Ascending aorta (tissue), 2 donors: ENCODE data around the gene KDM6B. TPM values are rescaled to one million over a fixed set of nuclear protein-coding genes. Genes with fewer than 3 reads are reported as not detected.

ENCODE experiments used
- DNase-seq, 2 donors: peaks; one replicate each; pipeline ENCODE4 v3.0.0-alpha.2; 2019; ENCODE audit warnings: low spot score in 2 of 2
- H3K27ac ChIP-seq, 2 donors: fragments of 200-600 bp; sonication (generic); one replicate each; pipeline ENCODE4 v1.5.1; 2016 to 2017; ENCODE audit warnings: mild to moderate bottlenecking in 1 of 2
- H3K27me3 ChIP-seq: fragments of 200-600 bp; sonication (generic); one replicate; pipeline ENCODE4 v1.5.1; 2017
- H3K36me3 ChIP-seq, 2 donors: fragments of 200-600 bp; sonication (generic); one replicate each; pipeline ENCODE4 v1.5.1; 2016
- H3K4me1 ChIP-seq, 2 donors: fragments of 200-600 bp; sonication (generic); one replicate each; pipeline ENCODE4 v1.5.1; 2016 to 2017; ENCODE audit warnings: mild to moderate bottlenecking in 1 of 2
- H3K4me3 ChIP-seq, 2 donors: fragments of 200-600 bp; sonication (generic); one replicate each; pipeline ENCODE4 v1.5.1; 2016 to 2017; ENCODE audit warnings: mild to moderate bottlenecking in 1 of 2
- H3K9me3 ChIP-seq, 2 donors: fragments of 200-600 bp; sonication (generic); one replicate each; pipeline ENCODE4 v1.5.1; 2016
- CTCF ChIP-seq, 3 experiments: fragments of 200-600 bp in 2 of 3; fragments of 450-650 bp in 1 of 3; sonication (generic) in 2 of 3; IDR thresholded peaks; one replicate each; pipeline ENCODE4 v1.5.1; 2016 to 2019; ENCODE audit warnings: antibody characterized with exemption in 3 of 3, mild to moderate bottlenecking in 1 of 3, moderate library complexity in 1 of 3
- intact Hi-C: fragments of 100-400 bp; cut with DNase I; formaldehyde crosslinking; loops from one replicate; pipeline ENCODE4 v1.15.1; 2023
- total RNA-seq: library from RNA; depleted of rRNA; stranded (reverse); fragments of >200 nt; gene quantifications from one replicate; pipeline ENCODE4 v1.1.0, GENCODE V29; 2016

The KDM6B gene
- total RNA-seq, 1 donor from 2014 or later, result 20.0 TPM

GRCh38 chr17:7818026-7818425 lies 16.0 kb upstream of the KDM6B start:
- H3K36me3 ChIP-seq, result no peaks in the 10 kb centered on the region
- no peak overlapping the region for H3K4me3 ChIP-seq

GRCh38 chr17:7818746-7819645 lies 15.0 kb upstream of the KDM6B start:
- intact Hi-C loops, result no loop called here
- Histone ChIP-seq H3K4me1 (no peaks in the 10 kb centered on the region), H3K27ac (no peak overlapping the region), H3K9me3 (no peaks in the 10 kb centered on the region), H3K27me3 (no peaks in the 10 kb centered on the region), H3K36me3 (no peaks in the 10 kb centered on the region), H3K4me3 (no peak overlapping the region)
- DNase-seq, result no peak
- TF ChIP-seq CTCF (IDR thresholded peaks at IDR 0.05), result no peak

More at GRCh38 chr17:7818026-7818425, 16.0 kb upstream of the KDM6B start:
- H3K27me3 ChIP-seq, result no peaks in the 10 kb centered on the region
- no peaks in the 10 kb centered on the region for H3K4me1 ChIP-seq
- DNase-seq, result no peak
- no peaks in the 10 kb centered on the region for H3K9me3 ChIP-seq
- intact Hi-C loops, result no loop called here
- H3K27ac ChIP-seq, result no peak overlapping the region
- no peak for TF ChIP-seq CTCF (IDR thresholded peaks at IDR 0.05)

GRCh38 chr17:7820231-7820630 lies 13.8 kb upstream of the KDM6B start:
- H3K27me3 ChIP-seq, result no peaks in the 10 kb centered on the region
- no peak for DNase-seq
- H3K4me1 ChIP-seq, result peaks cover 0 to under 1% of the 10 kb centered on the region in 2 donors
- TF ChIP-seq CTCF (IDR thresholded peaks at IDR 0.05), result no peak
- no peaks in the 10 kb centered on the region for H3K36me3 ChIP-seq
- H3K27ac ChIP-seq, result no peak overlapping the region
- no peaks in the 10 kb centered on the region for H3K9me3 ChIP-seq
- intact Hi-C loops, result loop anchor here (10.0 kb wide), 1 partner anchor 235 kb away; no protein-coding TSS in a partner anchor
- H3K4me3 ChIP-seq, result no peak overlapping the region

- H3K27me3 ChIP-seq, result no peaks in the 10 kb centered on the region
- no peak for DNase-seq
- H3K36me3 ChIP-seq, result no peaks in the 10 kb centered on the region
- intact Hi-C loops, result loop anchor here (1.0 to 10.0 kb wide), 3 partner anchors 29 to 233 kb away; no protein-coding TSS in a partner anchor
- no peak overlapping the region for H3K27ac ChIP-seq
- H3K9me3 ChIP-seq, result no peaks in the 10 kb centered on the region
- H3K4me3 ChIP-seq, result no peak overlapping the region
- peaks cover 0 to 6% of the 10 kb centered on the region in 2 donors for H3K4me1 ChIP-seq
- no peak for TF ChIP-seq CTCF (IDR thresholded peaks at IDR 0.05)
Observed at GRCh38 chr17:7822126-7822525, 11.9 kb upstream of the KDM6B start.

- peaks cover 0 to 6% of the 10 kb centered on the region in 2 donors for H3K4me1 ChIP-seq
- no peak overlapping the region for H3K4me3 ChIP-seq
- no peaks in the 10 kb centered on the region for H3K27me3 ChIP-seq
- H3K9me3 ChIP-seq, result no peaks in the 10 kb centered on the region
- DNase-seq, result no peak
- no peak for TF ChIP-seq CTCF (IDR thresholded peaks at IDR 0.05)
- no peaks in the 10 kb centered on the region for H3K36me3 ChIP-seq
- intact Hi-C loops, result loop anchor here (2.0 to 10.0 kb wide), 3 partner anchors 81 to 231 kb away; no protein-coding TSS in a partner anchor
- no peak overlapping the region for H3K27ac ChIP-seq
Observed at GRCh38 chr17:7823581-7824001, 10.4 kb upstream of the KDM6B start.
